NCI-H446 (cell line): ENCODE results near the gene NVL.

Experiments
- DNase-seq, 2 experiments: peaks; one replicate each; lab custom pipeline; 2025; lab: John Stamatoyannopoulos, UW

NVL gene

DNA sequence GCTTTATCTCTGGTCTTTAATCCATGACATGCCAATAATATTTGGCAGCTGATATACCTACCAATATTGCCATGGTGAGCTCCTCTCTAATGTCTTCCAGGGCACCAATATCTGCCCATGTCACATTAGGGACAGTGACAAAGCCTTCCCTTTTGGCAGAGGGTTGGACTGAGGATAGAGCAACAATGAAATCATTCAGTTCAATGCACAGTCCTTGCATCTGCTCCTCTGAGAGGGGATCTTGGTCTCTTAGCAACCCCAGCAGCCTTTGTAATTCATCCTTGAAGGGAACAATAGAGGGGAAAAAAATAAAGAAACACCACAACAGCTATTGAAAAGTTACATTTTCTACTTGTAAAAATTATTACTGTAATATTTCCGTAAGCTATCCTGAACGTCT is 42.3 kb downstream of the NVL start:
- DNase-seq: no peak

DNA sequence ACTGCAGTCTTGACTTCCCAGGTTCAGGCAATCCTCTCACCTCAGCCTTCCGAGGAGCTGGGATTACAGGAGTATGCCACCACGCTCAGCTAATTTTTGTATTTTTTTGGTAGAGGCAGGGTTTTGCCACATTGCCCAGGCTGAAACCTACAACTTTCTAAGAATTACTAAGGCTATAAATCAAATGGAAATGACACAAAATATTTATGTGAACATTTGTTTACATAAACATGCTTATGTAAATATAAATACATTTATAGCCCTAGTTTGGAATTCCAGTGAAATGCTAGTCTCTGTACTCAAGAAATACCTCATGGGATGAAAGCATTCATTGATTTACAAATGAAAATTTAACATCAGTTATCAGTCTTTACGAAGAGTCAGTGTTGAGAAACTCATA is 47.8 kb downstream of the NVL start:
- DNase-seq: no peak

DNA sequence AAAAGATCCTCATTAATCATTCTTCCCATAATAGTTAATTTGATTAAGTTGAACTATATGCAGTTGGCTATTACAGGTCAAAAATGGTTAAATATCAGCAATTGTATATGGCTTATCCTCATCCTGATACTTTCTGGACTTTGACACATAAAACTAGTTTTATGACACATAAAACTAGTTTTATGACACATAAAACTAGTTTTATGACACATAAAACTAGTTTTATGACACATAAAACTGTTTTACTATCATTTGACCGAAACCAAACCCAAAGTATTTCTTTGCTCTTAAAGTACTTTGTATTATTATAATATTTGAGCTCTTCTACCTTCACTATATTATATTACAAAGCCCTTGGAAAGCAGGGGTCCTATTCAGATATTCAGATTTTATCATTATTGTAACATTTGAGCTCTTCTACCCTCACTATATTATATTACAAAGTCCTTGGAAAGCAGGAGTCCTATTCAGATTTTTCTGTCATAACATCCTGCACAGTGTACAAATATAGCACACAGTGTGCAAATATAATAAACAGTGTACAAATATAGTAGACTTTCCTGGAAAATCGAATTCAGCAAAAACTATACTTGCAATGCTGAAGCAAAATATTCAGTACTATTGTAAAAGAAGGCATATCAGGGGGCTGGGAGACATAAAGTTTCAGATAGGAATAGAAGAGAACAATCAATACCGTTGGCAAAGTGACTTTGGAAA is 53.0 kb downstream of the NVL start:
- DNase-seq: no peak

DNA sequence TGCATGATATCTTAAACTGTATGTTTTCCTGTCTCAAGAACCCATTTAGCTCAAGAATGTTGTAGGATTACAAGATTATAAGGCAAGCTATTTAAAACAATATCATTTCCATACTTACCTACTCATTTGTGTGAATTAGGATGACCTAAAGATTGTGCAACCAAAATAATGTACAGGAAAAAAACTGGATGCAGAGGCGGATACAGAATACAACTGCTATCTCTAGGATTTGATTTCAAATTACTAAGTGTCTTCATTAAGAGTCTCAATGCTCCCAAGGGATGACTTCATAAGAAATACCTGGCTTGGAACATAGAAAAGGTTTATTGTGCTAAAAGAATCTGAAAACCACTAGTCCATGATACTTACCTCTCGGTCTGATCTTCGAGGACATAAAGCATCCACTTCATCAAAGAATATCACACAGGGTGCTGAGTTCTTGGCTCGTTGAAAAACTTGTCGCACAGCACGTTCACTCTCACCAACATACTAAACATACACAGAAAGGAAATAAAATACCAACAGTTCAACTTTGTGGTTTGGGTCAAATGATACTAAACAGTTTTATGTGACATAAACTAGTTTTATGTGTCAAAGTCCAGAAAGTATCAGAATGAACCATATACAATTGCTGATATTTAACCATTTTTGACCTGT is 54.9 kb downstream of the NVL start:
- DNase-seq: no peak

DNA sequence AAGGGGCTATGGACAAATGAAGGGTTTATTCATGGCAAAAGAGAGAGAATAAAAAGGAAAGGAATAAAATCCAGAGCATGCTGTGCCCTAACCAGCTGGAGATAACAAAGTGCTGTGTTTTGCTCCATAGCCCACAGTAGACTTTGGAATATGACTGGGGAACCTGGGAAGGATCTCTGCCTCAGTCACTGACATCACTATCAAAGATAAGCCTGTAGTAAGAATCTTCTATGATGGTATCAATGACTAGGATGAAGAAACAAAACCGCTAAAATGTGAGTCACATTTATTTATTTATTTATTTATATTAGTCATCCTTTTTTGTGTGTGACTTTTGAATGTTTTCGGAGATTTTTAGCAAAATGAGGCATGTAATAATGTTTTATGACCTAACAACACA is 56.3 kb downstream of the NVL start:
- no peak for DNase-seq

DNA sequence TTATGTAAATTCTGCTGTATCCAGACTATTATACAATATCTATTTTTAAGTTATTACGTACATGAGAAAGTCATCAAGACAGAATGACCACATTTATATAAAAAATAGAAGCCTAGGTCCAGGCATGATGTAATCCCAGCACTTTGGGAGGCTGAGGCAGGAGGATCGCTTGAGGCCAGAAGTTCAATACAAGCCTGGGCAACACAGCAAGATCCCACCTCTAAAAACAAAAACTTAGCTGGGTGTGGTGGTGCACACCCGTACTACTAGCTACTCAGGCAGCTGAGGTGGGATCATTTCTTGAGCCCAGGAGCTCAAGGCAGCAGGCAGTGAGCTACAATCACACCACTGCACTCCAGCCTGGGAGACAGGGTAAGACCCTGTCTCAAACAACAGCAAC is 58.9 kb downstream of the NVL start:
- DNase-seq: no peak

DNA sequence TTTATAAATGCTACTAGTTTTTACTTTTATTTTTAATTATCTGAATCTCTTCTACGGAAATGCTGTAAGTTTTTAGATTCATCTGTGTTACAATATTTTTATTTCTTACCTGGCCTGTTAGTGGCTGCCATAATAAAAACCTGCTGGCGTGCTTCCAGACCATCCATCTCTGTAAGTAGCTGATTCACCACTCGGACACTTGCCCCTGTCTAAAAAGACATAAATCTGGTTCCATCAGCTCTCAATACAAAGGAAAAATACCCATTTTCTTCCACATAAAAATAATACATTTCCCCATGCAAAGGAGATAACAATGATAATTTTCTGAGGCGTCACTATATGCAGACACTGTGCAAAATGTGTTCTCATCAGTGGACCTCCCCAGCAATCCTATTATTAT is 62.0 kb downstream of the NVL start:
- DNase-seq: no peak

DNA sequence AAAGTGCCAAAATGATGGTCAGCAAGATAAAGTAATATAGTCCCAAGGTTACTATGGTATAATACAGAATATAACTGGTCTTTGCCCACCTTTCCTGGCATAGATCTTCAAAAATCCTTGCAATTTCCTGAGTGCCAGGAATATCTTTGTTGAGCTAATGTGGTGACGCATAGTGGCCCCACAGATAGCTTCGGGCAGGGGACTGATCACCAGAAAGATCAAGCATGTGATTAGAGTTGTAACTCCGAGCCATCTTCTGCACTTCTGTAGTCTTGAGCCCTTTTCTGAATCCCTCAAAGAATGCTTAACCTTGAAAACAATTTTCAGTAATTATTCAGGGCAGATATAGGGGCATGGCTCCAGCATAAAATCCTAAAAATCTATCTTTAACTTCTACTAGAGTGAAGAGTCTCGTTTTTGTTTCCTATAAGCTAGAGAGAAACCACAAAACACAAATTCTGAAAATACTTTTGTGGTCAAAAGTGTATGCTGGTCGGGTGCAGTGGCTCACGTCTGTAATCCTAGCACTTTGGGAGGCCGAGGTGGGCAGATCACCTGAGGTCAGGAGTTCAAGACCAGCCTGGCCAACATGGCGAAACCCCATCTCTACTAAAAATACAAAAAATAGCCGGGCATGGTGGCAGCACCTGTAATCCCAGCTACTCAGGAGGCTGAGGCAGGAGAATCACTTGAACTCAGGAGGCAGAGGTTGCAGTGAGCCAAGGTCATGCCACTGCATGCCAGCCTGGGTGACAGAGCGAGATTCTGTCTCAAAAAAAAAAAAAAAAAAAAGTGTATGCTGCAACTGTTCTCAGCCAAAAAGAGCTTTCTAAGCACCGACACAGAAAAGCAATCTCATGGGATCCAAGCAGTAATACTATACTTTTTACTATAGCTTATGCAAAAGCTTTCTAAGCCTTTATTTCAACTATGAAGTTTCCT is 62.8 kb downstream of the NVL start:
- no peak for DNase-seq

DNA sequence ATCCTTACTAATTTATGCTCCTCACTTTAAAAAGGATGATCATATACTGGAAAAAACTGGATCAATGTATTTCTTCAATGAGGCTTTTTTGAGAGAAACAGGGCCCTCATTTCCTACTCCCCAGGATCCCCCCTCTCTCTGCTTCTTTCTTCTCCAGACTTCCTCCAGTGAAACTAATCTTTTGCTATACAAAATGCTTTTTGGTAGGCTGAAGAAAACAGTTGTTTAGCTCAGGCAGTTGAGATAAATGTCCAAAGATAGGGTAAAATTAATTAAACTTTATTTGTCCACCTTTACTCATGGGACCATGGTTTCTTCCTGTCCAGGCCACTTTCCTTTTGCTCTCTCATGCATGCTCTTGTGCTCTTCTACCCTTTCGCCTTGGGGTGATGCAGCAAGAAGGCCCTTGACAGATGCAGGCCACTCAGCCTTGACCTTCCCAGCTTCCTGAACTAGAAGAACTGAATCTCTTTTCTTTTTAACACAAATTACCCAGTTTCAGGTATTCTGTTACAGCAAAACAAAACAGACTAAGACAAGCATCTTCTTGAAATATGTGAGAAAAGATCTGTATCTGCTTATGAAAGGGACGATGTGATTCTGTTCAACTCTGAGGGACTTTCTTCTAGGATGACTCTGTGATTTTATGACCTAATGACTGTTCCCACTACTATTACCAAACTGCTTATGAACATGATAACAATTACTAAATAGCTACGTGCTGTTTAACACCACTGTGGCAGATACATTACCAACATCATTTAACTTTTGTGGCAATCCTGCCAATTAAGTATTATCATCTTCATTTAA is 63.7 kb downstream of the NVL start:
- no peak for DNase-seq

DNA sequence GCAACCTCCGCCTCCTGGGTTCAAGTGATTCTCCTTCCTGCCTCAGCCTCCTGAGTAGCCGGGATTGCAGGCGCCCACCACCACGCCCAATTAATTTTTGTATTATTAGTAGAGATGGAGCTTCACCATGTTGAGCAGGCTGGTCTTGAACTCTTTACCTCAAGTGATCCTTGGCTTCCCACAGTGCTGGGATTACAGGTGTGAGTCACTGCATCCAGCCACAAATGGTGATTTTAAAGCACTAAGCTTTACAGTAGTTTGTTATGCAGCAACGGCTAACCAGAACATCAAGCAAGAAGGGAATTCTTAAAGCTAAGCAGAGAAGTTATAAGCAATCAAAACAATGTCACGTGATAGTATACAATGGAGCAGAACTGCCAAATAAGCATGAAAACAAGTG is 65.7 kb downstream of the NVL start:
- no peak for DNase-seq

DNA sequence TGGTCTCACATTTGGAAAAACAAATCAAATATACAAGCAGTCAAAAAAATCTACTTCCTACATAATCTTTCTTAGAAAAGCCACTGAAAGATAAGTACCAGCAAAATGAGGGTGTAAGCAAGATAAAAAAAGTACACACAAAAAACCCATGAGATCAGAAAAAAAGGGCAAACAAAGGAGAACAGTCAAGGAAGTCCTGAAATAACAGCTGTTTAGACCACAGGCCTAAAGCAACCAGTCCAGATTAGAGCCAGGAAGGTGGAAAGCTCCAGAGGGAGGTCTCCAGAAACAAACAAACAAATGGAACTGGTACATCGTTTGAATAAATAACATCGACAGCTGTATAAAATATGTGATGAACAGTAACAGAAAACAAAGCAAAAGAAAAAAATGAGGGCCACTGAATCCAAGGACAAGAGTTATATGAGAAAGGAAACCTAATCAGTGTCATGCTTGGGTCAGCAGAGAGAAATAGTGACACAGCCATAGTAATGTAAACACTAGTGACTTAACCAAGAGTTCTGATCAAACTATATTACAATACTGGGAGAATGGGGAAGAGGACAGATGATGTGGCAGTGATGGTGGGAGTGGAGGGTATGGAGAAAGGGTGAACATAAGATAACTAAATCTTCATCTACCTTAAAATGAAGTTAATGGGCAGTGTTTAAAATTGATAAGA is 67.5 kb downstream of the NVL start:
- DNase-seq: no peak

DNA sequence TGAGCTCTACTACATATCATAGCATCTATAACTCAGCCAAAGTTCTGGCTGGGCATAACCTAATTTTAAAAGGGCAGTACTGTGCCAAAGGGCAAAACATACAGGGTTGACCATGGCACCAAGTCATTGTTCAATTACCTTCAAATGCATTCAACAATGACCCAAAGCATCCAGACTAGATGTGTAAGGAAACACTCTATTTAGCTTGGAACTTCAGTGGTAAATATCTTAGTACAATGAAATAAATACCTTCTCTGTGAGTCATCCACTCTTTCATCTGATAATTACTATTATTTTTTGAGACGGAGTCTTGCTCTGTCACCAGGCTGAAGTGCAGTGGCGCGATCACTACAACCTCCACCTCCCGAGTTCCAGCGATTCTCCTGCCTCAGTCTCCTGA is 70.0 kb downstream of the NVL start:
- no peak for DNase-seq

DNA sequence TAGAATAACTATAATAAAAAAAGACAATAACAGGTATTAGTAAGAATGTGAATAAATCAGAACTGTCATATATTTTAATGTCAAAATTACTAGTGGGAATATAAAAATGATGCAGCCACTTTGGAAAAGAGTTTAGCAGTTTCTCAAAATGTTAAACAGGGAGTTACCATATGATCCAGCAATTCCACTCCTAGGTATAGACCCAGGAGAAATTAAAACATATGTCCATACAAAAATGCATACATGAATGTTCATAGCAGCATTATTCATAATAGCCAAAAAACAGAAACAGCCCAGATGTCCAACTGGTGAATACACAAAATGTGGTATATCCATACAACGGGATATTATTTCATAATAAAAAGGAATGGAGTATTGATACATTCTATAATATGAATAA is 71.6 kb downstream of the NVL start:
- DNase-seq: no peak

DNA sequence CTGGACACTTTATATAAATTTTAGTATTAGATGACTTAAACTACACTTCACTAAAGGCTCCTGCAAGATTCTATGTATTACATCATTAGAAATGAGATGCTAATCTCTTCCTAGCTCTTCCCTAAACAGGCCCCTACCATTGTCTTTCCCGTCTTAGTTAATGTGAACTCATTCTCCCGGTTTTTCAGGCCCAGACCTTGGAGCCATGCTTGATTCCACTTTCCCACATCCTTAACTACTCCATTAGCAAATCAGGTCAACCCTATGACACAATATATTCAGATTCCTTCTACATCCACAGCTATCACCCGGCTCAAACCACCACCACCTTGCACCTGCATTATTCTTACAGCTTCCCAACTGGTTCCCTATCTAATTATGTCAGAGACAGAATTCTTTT is 73.3 kb downstream of the NVL start:
- DNase-seq: no peak

DNA sequence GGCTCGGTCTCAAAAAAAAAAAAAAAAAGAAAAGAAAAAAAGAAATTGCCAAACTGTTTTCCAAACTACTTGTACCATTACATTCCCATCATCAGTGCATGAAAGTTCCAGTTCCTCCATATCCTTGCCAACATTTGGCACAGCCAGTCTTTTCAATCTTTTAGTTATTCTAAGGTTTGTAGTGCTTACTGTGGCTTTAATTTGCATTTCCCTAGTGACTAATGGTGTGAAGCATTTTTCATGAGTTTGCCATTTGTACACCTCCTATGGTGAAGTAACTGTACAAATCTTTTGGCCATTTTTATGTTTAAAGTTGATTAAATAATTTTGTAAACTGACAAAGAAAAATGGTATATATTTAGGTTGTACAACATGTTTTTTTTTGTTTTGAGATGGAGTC is 76.3 kb downstream of the NVL start:
- no peak for DNase-seq

DNA sequence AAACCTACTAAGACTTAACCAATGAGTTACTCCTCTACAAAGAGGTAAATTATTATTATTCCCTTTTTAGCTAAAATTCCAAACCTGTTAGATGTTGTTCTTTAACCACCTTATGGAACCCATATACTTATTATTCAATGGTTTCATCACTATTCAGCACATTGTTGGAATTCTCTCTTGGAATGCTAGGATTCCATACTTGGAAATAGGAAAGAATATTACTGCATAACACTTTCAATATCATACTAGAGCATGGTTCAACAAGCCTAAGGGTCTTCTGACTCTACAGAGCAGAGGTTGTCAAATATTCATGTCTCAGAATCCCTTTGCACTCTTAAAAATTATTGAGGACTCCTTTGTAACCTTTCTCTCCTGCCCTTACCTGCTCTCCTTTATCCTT is 77.5 kb downstream of the NVL start:
- DNase-seq: no peak

DNA sequence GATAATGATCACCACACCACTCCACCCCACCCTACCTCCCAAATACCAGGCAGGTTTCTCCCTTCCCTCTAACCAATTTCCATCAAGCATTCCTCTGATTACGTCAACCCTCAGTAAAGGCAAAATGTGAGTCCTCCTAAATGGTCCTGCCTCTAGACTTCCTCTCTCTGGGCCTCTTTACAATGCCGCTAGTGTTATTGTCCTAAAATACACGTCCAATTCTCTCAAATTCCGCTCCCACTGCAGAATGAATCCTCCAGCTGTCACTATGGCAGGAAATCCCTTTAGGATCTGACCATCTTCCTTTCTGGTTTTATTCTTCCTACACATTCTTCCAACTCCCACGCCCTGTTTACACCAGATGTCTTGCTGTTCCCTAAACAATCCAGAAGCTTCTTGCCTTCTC is 78.2 kb downstream of the NVL start:
- DNase-seq: no peak

DNA sequence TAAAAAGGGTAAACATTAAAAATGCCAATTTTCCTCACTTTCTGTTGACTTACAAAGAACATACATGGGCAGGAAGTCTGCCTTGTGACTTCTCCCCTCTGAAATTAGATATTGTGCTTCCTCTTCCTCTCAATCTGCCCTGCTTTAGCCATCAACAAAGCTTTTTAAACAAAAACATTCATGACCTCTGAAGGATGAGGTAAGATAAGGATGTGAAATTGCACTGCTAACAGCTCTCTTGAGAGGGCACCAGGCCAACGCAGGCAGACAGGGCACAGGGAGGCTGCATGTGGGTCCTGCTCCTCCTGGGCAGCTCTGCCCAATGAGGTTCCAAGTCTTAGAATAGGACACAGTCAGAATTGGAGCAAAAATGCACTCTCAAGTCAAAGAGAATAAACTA is 84.8 kb downstream of the NVL start:
- no peak for DNase-seq

DNA sequence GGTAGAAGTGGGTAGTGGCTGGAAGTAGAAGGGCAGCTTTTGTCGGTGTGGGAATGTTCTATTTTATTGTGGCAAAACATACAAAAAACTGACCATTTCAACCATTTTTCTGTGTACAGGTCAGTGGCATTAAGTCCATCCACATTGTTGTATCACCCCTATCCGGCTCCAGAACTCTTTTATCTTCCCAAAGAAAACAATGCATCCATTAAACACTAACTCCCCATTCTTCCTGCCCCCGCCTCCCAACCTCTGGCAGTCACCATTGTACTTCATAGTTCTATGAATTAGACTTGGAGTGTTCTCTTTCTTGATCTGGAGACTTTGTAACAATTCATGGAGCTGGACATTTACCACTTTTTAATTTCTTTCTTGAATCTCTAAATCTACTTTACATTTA is 91.2 kb downstream of the NVL start:
- no peak for DNase-seq

DNA sequence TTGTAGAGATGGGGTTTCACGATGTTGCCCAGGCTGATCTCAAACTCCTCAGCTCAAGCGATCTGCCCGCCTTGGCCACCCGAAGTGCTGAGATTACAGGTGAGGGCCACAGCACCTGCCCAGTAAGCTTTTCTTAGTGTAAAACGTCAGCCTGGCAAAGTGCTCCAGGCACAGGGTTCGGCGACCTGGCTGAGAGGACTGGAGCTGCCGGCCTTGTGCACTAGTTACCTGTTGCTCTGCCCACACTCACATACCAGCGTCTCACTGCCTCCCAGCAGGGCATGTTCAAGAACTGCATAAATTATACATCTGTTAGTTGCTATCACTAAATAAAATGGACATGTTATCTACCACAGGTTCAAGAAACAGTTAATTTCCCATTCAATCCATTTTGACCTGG is 91.8 kb downstream of the NVL start:
- DNase-seq: no peak

DNA sequence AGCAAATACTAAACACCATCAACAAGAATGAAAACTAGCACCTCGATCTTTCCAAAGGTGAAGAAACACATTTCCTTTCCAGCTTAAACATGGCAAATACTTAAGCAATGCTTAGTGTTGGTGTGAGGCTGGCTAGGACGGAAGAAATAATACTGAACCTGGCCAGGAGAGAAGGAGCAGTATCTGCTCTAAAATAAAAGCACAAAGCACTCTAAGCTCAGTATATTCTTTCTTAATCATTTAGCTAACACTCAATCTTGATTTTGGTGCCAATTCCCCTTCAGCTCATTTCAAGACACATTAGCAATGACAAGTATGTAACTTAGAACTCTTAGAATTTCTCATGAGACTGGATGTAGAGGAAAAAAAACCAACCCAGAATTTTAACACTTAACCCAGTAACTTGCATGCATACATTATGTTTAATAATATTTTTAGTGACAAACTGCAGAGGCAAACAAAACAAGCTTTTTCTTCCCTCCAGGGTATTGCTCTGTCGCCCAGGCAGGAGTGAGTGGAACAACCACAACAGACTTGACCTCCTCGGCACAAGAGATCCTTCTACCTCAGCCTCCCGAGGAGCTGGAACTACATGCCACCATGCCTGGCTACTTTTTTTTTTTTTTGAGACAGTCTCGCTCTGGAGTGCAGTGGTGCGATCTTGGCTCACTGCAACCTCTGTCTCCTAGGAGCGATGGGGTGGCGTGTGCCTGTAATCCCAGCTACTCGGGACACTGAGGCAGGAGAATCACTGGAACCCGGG is 92.7 kb downstream of the NVL start:
- no peak for DNase-seq
